Activated CD4-positive, alpha-beta T cell treated with anti-CD3 and anti-CD28 coated beads, Interleukin-2, amount 50 U/mL, for 16 hours (primary cell): ENCODE measurements around the gene ZNF607.
"Not testable (repeated sequence)": the region's sequence is repeated elsewhere in the genome, so short reads cannot be mapped to it uniquely, and the experiment has no call there.

Experiments used
- DNase-seq: peaks from one replicate; pipeline ENCODE4 v3.0.0-alpha.2; 2020

ZNF607 gene

DNA sequence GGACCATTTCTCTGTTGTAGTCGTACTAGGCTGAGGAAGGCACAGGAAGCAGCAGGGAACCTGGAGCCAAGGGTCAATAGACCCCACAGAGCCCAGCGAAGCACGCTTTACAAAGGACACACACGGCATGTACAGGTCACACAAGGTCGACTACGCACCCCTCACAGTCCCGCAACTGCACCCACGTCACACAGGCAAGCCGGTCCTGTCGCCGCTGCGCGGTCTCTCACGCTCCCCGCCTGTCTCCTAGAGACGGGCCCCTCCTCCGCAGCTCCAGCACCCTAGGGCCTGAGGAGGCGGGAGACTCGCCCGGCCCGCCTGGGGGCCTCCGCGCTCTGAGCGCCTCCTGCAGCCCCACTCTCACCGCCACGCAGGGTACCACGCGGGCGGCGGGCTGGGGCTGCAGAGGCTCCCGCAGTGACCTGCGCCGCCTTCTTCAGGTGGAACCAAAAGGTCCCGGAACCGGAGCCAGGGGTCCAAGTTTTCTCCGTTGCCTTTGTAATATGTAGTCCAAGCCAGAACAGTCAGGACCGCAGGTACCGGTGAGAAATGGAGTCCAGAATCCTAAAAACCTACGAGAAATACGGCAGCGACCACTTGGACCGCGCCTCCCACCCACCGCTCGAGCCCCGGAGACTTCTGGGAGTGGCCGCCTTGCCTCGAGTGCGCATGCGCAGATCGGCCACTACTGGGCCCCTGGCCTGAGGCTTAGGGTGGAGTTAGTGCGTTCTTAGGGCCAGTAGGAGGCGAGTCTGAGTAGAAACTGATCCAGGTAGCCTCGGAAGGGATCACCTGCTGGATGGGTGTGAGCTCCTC lies at the start of gene ZNF607:
Gene ZNF607, minus strand, starts transcription at position 651 of the 816 bp plus-strand sequence. CDS start 8,143 bp downstream, outside the sequence.
- peak; percentile 86 for DNase-seq

DNA sequence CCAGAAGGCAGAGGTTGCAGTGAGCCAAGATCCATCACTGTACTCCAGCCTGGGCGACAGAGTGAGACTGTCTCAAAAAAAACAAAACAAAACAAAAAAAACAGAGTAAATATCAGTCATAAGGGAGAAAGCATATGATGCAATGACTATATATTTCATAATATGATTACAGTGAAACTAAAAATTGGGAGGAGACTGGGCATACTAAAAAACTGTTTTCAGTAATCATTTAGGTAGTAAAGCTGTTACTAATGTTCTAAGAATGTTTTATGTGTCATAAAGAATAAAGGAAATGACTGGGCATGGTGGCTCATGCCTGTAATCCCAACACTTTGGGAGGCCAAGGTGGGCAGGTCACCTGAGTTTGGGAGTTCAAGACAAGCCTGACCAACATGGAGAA lies 43.9 kb upstream of the ZNF607 start:
- peak; percentile 2 for DNase-seq

DNA sequence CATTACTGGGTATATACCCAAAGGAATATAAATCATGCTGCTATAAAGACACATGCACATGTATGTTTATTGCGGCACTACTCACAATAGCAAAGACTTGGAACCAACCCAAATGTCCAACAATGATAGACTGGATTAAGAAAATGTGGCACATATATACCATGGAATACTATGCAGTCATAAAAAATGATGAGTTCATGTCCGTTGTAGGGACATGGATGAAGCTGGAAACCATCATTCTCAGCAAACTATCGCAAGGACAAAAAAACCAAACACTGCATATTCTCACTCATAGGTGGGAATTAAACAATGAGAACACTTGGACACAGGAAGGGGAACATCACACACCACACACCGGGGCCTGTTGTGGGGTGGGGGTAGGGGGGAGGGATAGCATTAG lies 38.1 kb upstream of the ZNF607 start:
- DNase-seq = not testable (repeated sequence)

DNA sequence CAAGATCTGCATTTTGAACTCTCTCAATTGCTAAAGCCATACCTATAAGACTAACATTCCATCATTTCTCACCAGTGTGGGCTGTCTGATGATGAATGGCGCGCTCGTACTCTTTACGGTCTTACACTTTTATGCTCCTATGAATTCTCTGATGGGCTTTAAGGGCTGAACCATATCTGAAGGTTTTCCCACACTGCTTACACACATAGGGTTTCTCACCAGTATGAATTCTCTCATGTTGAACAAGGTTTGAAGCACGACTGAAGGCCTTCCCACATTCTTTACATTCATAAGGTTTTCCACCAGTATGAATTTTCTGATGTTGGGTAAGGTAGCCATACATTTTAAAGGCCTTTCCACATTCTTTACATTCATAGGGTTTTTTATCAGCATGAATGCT lies 18.8 kb upstream of the ZNF607 start:
- no peak for DNase-seq

DNA sequence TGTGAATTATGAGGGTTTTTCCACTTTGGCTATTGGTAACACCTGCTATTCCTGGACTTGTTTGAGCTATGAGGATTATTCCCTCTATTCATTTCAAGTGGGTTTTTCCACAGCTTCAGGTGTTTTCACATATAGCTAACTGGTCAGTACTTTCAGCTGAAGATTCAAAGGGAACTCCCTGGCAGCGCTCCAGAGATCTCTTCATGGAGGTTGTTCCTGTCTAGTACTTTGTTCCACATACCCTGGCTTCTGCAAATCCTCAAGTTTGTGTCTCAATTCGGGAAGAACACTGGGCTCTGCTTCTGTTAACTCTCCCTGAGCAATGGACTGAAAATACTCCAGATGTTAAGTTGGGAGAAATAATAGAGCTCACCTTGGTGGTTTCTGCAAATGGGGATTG lies 5.6 kb upstream of the ZNF607 start:
- no peak for DNase-seq

DNA sequence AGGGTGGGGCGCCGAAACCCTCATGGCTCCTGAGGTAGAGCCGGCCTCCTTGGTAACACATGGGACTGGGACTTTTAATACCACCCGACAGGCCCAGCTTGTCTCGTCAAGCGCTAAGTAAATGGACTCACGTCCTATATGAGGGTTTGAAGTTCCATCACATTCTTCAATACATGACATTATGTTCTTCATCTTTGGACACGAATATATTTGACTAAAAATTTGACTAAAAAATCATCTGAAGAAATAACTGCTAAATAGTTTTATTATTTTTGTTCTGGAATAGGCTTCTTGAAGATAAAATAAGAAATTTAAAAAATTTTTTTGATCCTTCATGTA lies 335 bp upstream of the ZNF607 start:
- no peak for DNase-seq

DNA sequence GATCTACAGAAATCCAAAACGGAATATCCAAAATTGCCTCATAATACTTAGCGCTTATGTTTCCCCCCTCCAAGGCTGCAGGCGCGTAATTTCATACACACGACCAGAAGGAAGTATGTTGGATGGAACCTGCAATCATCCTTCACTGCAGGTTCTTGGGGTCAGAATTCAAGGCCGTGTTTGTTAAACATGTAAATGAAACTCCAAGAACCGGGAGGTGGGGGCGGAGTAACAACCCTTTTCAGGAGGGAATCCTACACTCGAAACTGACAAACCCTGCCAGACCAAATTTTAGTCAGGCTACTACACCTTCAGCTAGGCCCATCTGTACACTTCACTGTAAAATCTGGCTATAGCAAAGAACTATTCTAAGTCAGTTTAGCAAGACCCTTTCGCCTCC lies 1.3 kb downstream of the ZNF607 start:
- DNase-seq = no peak

DNA sequence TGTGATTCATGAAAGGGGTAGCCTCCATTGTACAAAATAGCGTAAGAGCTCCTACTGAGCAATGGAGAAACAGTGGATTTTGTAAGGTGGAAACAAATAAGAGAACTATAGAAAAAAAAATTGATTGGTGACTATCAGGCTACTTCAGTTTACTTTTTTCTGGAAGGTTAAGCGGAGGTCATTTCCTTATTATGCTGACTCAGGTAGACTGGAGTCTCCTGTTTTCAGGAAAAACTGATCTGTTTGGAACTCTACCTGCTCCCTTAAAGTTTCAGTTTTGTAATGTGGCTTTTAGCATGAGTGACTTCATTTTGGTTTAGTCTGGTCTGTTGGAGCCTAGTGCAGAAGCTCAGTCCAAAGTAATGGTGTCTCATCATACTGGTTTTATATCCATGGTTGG lies 3.4 kb downstream of the ZNF607 start:
- DNase-seq = no peak

DNA sequence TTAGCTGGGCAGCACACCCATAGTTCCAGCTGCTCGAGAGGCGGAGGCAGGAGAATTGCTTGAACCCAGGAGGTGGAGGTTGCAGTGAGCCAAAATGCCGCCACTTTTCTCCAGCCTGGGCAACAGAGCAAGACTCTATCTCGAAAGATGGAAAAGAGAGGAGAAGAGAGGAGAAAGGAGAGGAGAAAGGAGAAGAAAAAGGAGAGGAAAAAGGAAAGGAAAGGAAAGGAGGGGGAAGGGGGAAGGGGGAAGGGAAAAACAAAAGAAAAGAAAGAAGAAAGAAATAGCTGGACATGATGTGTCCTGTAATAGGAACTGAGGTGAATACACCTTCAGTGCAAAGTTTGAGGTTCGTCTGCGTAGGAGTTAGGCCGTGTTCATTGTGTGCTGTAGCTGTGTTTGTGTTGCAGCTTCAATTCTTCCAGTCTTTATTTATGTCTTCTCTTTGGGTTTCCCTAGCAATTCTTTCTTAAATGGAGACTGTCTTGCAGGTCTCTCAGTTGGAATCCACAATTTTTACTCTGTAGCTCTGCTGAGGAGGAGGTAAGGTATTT lies 13.4 kb downstream of the ZNF607 start:
- no peak for DNase-seq

DNA sequence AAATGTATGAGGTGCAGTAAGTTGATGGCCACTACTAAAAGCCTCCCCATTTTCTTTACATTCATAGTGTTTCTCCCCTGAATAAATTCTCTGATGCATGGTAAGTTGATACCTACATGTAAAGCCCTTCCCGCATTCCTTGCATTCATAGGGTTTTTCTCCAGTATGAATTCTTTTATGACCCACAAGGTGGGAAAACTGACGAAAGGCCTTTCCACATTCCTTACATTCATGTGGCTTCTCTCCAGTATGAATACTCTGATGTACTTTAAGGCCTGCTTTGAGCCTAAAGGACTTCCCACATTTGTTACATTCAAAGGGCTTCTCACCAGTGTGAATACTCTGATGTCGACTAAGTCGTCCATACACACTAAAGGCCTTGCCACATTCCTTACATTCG lies 20.5 kb downstream of the ZNF607 start:
- no peak for DNase-seq

DNA sequence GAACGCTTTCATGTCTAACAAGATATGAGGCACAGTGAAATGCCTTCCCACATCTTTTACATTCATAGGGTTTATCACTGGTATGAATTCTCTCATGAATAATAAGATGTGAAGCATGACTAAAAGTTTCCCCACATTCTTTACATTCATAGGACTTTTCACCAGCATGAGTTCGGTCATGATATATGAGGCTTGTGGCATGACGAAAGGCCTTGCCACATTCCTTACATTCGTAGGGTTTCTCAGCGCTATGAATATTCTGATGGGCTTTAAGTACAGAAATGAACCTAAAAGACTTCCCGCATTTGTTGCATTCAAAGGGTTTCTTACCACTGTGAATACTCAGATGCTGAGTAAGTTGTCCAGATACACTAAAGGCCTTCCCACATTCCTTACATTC lies 21.3 kb downstream of the ZNF607 start:
- DNase-seq = no peak

DNA sequence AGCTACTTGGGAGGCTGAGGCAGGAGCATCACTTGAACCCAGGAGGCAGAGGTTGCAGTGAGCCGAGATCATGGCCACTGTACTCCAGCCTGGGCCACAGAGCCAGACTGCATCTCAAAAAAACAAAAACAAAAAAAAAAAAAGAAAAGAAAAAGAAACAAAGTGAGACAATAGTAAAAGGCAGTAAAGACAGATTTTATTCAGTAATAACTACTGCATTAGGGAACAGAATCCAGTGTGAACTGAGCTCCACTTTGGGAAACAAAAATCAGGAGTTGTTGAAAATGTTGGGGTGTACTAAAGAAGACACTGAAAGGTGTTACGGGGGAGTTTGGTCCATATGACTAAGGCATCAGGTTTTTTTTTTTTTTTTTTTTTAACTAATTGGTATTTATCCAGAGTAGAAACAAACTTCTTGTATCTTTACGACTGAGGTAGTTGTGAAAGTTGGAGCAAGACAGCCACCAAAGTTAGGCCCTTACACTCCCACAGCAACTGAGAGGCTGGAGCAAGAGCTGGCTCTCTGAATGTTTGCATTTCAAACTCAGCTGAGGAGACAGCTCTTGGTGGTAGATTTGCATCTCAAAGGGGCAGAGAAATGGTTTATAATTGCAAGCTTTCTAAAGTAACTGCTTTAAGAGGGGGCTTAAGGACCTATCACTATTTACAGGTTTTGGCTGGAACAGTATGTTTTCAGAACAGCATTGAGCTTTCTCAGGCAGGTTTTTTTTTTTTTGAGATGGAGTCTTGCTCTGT lies 24.2 kb downstream of the ZNF607 start:
- DNase-seq = no peak

DNA sequence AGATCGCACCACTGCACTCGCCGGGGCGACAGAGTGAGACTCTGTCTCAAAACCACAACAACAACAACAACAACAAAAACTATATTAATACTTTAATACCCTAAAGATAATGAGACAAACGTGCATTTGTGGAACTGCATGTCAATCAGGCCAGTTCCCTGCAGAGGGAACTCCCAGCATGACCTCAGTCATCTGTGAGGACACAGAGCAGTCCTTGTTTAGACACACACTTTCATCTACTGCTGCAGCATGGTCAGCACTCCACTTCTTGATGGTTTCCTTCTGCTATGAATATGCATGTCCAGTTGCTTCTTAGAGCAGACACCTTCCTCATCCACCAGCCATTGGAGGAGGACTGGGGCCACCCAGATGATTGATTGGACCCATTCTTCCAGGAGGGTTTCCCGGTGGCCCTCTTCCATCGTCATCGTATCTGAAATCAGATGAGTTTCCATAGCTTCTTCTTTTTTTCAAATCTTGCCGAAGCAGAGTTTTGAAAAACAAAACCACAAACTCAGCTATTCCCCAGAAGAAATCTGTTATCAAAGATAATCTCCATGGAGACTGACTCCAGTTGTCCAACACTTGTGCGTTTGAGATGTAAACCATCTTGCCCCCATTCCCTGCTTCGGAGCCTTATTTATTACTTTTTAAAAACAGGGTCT lies 26.5 kb downstream of the ZNF607 start:
- DNase-seq = no peak

DNA sequence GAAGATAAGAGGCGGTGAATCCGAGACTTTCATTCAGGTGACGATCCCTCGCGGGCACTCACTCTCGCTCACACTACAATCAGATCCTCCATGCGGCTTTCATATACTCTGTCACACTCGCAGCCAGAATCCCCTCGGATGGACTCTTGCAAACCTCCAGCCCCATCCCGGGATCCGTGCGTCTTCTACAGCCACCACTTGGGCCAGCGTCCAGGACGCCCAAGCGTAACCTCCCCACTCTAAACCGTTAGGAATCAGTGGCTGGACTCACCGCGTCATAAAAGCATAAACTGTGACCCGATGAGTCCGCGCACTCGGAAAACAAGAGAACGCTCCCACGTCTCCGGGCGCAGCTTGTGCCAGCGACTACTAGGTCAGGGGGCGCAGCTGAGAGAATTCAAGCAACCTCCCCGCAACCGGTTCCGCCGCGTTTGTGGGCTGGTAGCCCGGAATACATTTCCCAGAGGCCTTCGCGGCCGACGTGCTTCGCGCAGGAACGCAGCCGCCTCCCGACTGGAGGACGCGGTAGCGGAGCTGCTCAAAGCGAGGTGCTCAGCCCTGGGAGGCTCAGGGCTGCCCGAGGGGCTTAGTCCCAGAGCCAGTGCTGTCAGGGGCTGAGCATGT lies 27.6 kb downstream of the ZNF607 start:
- peak; percentile 64 for DNase-seq

DNA sequence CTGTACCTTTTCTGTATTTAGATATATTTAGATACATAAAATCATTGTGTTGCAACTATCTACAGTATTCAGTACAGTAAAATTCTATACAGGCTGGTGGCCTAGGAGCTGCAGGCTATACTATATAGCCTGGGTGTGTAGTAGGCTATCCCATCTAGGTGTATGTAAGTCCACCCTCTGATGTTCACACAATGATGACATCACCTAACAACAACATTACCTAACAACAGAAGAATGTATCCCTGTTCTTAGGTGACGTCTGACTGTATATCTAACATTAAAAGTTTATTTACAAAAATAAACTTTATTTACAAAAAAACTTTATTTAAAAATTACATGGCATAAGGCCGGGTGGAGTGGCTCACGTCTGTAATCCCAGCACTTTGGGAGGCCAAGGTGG lies 36.0 kb downstream of the ZNF607 start:
- DNase-seq = no peak

DNA sequence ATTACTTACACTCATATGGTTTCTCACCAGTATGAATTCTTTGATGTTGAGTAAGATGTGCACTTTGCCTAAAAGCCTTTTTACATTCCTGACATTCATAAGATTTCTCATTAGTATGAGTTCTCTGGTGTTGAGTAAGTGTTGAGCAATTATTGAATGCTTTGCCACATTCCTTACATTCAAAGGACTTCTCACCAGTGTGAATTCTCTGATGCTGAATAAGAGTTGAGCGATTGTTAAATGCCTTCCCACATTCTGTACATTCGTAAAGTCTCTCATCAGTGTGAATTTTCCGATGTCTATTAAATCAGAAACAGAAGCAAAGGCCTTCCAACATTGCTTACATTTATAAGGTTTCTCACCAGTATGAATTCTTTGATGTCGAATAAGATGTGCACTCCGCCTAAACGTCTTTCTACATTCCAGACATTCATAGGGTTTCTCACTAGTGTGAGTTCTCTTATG lies 50.1 kb downstream of the ZNF607 start:
- DNase-seq = no peak

DNA sequence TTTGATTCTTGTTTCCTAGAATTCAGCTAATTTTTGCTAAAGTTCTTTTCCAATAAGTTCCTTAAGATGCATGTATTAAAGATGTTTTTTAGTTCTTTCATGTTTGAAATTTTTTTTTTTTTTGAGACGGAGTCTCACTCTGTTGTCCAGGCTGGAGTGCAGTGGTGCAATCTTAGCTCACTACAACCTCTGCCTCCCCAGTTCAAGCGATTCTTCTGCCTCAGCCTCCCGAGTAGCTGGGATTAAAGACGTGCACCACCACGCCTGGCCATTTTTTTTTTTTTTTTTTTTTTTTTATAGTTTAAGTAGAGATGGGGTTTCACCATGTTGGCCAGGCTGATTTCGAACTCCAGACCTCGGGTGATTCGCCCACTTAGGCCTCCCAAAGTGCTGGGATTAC lies 62.4 kb downstream of the ZNF607 start:
- DNase-seq = not testable (repeated sequence)

DNA sequence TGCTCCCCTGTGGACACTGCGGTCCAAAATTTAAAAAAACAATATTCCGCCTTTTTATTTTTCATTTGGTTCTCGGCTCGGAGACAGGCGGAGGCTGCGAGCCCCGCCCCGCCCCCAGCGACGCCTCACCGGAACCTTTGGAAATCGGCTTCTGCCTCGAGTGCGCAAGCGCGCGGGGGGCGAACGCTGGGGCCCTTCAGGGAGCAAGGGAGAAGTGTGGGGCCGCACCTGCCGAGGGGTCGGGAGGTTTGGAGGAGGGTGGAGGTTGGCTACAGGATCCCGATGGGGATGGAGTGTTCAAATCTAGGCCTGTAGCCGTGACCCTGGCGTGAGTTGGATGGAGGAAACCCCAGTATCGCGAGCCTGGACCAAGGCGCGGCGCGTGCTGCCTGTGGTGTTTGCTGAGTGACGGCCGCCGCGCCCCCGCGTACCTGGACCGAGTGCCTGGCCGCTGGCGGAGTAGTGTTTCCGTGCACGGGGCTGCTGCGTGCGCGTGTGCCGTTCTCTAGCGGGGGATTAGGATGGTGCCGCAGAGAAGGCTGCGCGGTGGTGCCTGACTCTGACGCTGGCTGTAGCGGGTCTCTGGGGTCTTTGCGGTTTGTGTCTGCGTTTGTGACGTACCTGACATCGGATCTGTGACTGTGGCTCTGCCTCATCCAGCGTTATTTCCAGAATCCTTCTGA lies 63.7 kb downstream of the ZNF607 start:
- peak; percentile 83 for DNase-seq

DNA sequence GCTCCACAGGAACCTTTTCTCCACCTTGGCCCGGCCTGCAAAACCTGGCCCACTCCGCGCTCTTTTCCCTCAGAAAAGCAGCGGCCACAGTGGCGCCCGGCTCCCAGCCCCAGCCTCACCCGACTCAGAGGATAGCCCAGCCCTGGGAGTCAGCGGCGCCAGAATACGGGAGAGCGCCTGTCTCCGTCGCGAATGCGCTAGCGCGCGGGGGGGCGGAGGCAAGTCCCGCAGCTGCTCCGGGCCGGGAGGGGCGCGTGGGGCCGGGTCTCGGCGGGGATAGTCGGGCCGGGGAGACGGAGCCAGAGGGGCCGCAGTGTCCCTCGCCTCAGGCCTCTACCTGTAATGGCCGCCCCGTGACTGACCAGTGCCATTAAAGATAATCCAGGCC lies 64.3 kb downstream of the ZNF607 start, which contains the start of gene ZFP30:
Gene ZFP30, minus strand, starts transcription at position 165 of the 388 bp plus-strand sequence. CDS start 7,643 bp downstream, outside the sequence.
- DNase-seq = peak; percentile 83

DNA sequence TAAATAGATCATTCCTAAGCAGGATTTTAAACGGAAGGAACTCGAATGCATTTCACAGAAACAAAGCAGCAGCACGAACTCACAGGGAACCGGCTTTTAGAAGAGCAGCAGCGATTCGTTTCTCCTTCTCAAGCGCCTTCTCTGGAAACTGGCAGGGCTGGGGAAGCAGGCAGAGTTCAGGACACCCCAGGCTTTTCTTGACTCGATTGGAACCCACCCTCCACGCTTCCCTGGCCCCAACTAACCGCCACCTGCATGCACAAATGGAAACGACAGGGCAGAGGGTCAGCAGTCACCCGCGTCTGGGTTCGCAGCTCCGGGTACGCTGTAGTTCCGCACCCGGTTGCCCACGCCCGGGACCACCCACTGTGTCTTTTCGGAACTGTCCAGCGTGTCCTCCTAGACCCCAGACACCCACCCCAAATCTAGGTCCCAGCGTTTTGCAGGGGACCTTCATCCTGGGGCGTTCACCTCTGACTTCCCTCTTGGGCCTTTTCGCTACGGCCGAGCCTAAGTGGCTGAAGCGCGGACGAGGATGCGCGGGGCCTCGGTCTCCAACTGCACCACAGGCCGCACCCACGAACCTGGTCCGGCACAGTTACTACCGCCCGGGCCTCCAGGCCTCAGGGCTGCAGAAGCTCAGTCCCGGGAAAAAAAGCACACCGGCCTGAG lies 64.8 kb downstream of the ZNF607 start:
- DNase-seq = peak; percentile 34

DNA sequence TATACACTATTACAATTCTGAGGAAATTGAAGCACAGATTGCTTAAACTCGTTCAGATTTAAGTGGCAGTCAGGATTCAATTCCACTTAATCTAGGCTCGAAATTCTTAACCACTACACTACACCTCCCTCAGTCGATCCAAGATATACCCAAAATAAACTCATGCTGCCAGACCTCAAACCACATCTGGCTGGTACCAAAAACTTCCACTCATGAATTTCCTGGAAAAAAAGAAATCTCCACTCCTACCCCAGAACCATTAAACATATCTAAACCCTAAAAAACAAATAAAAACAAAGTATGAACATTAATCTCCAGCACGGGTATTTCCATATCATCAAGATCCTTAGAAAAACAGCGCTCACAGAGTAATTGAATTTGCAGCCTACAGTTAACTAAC lies 65.4 kb downstream of the ZNF607 start:
- peak; percentile 0 for DNase-seq
